Measurements from ENCODE around the gene GNG10. TPM values are rescaled to one million over a fixed set of nuclear protein-coding genes. Genes with fewer than 3 reads are reported as not detected.
A peak's percentile ranks its signal among the peaks of the same experiment; 100 is the strongest.

GNG10 gene
- 10 to 100 TPM; 15.9 to 20.2 TPM for total RNA-seq
- 10 to 100 TPM; 22.4 to 24.3 TPM for polyA plus RNA-seq

- Histone ChIP-seq H3K9ac (ENCODE audit: low read depth in 1 of 2, low read length in 2 of 2) (peak within 1 kb of the TSS in 1 of 2 donors; percentile 45), H3K4me3 (ENCODE audit: low read depth in 1 of 3, low read length in 3 of 3) (peak within 1 kb of the TSS; percentile 67 to 94 (median 87)), H3K27ac (ENCODE audit: low read depth in 1 of 2, low read length in 2 of 2) (peak within 1 kb of the TSS; percentile 72 to 85), H3K4me1 (ENCODE audit: control insufficient read depth in 4 of 4, insufficient read depth in 4 of 4, low read length in 3 of 4) (peaks cover 0 to 18% (median 14%) of the 10 kb centered on the region in 4 donors), H3K36me3 (ENCODE audit: control insufficient read depth in 4 of 4, insufficient read depth in 3 of 4, low read depth in 1 of 4, low read length in 3 of 4) (peaks cover 0 to 6% (median 0%) of the 10 kb centered on the region in 4 donors), H3K27me3 (ENCODE audit: control insufficient read depth in 4 of 4, insufficient read depth in 4 of 4, low read length in 3 of 4) (no peaks in the 10 kb centered on the region), H3K9me3 (ENCODE audit: control insufficient read depth in 4 of 4, low read length in 3 of 4) (no peaks in the 10 kb centered on the region)
- WGBS: under 1% methylated on average over 61 of the region's 61 CpGs
- DNase-seq (ENCODE audit: low spot score): peak; percentile 67
- no peak for TF ChIP-seq EGR1 (IDR thresholded peaks at IDR 0.05; ENCODE audit: low read depth in 2 of 2)
- TF ChIP-seq TAF1 (conservative IDR thresholded peaks at IDR 0.05): no peak
- no peak for TF ChIP-seq YY1 (IDR thresholded peaks at IDR 0.05)
- TF ChIP-seq MAX (IDR thresholded peaks at IDR 0.05): no peak
- no peak for TF ChIP-seq FOXA1 (IDR thresholded peaks at IDR 0.05)
- TF ChIP-seq HNF4A (conservative IDR thresholded peaks at IDR 0.05): no peak
- TF ChIP-seq FOXA2 (IDR thresholded peaks at IDR 0.05): no peak
- TF ChIP-seq HNF4G (IDR thresholded peaks at IDR 0.05): no peak
Observed at GRCh38 chr9:111661150-111661801, at the start of gene GNG10. Gene GNG10 (plus strand): TSS chr9:111661605. CDS start chr9:111661635, 30 bp downstream.

- Histone ChIP-seq H3K36me3 (ENCODE audit: control insufficient read depth in 4 of 4, insufficient read depth in 3 of 4, low read depth in 1 of 4, low read length in 3 of 4) (no peaks in the 10 kb centered on the region), H3K4me1 (ENCODE audit: control insufficient read depth in 4 of 4, insufficient read depth in 4 of 4, low read length in 3 of 4) (peaks cover 2 to 29% (median 24%) of the 10 kb centered on the region in 4 donors), H3K9me3 (ENCODE audit: control insufficient read depth in 4 of 4, low read length in 3 of 4) (no peaks in the 10 kb centered on the region), H3K4me3 (ENCODE audit: low read depth in 1 of 3, low read length in 3 of 3) (no peak overlapping the region), H3K9ac (ENCODE audit: low read depth in 1 of 2, low read length in 2 of 2) (peak overlapping the region in 1 of 2 donors; percentile 81), H3K27me3 (ENCODE audit: control insufficient read depth in 4 of 4, insufficient read depth in 4 of 4, low read length in 3 of 4) (no peaks in the 10 kb centered on the region), H3K27ac (ENCODE audit: low read depth in 1 of 2, low read length in 2 of 2) (peak overlapping the region; percentile 73 to 83)
- no peak for DNase-seq (ENCODE audit: low spot score)
- 21% methylated on average over 4 of the region's 4 CpGs for WGBS
- peak; percentile 68 for TF ChIP-seq MAX (IDR thresholded peaks at IDR 0.05)
- peak; percentile 54 for TF ChIP-seq FOXA2 (IDR thresholded peaks at IDR 0.05)
- TF ChIP-seq CTCF (IDR thresholded peaks at IDR 0.05; ENCODE audit: low read depth, low read length, missing input control): peak; percentile 27
- peak; percentile 85 for TF ChIP-seq YY1 (IDR thresholded peaks at IDR 0.05)
- TF ChIP-seq SP1 (IDR thresholded peaks at IDR 0.05): peak; percentile 95
- peak; percentile 82 for TF ChIP-seq HNF4G (IDR thresholded peaks at IDR 0.05)
- peak in 1 of 2 donors; percentile 31 for TF ChIP-seq GABPA (IDR thresholded peaks at IDR 0.05 in 1 of 2, conservative IDR thresholded peaks at IDR 0.05 in 1 of 2)
- TF ChIP-seq RXRA (IDR thresholded peaks at IDR 0.05): peak; percentile 72 to 92
- TF ChIP-seq HNF4A (conservative IDR thresholded peaks at IDR 0.05): peak; percentile 92 to 96
- peak; percentile 75 for TF ChIP-seq REST (IDR thresholded peaks at IDR 0.05)
- TF ChIP-seq ATF3 (IDR thresholded peaks at IDR 0.05): no peak
- TF ChIP-seq ZBTB33 (IDR thresholded peaks at IDR 0.05): peak; percentile 77
- TF ChIP-seq NR2F2 (IDR thresholded peaks at IDR 0.05): no peak
- no peak for TF ChIP-seq TAF1 (conservative IDR thresholded peaks at IDR 0.05)
- TF ChIP-seq RAD21 (IDR thresholded peaks at IDR 0.05): peak; percentile 77 to 80
- peak; percentile 45 to 74 for TF ChIP-seq JUND (IDR thresholded peaks at IDR 0.05)
- TF ChIP-seq FOXA1 (IDR thresholded peaks at IDR 0.05): peak; percentile 59
- TF ChIP-seq EGR1 (IDR thresholded peaks at IDR 0.05; ENCODE audit: low read depth in 2 of 2): peak in 1 of 2 donors; percentile 57
Observed at GRCh38 chr9:111613436-111614040, 47.9 kb upstream of the GNG10 start.

Data from liver (tissue), 9 donors.